ENCODE measurements around the gene CD74. TPM values are rescaled to one million over a fixed set of nuclear protein-coding genes. Genes with fewer than 3 reads are reported as not detected.

CD74 gene
- total RNA-seq, 1 experiment from 2014 or later = 12.7 TPM

GRCh38 chr5:150363185-150363584 lies 49.5 kb downstream of the CD74 start:
- no TSS peak for BruUV-seq (replicated peaks)
- in situ Hi-C loops (cut with HindIII; ENCODE audit: low pct_unique_long_range_greater_than_20kb, low sequenced_read_pairs) (no loop called here), intact Hi-C loops (cut with micrococcal nuclease; ENCODE audit: unreplicated experiment) (no loop called here)
- Histone ChIP-seq H3K27ac (ENCODE audit: low read length) (no peak overlapping the region), H3K4me3 (ENCODE audit: low read depth in 2 of 2, low read length in 2 of 2) (no peak overlapping the region), H3K36me3 (ENCODE audit: control insufficient read depth, insufficient read depth, low read length) (peaks cover 24% of the 10 kb centered on the region), H3K9me3 (ENCODE audit: control insufficient read depth, insufficient read depth, low read depth, low read length) (no peaks in the 10 kb centered on the region), H3K4me1 (ENCODE audit: control insufficient read depth, insufficient read depth, low read length) (no peaks in the 10 kb centered on the region; the same call in 1 of the 2 replicates), H3K27me3 (ENCODE audit: control insufficient read depth, insufficient read depth, low read length) (no peaks in the 10 kb centered on the region)
- TF ChIP-seq TCF7L2 (IDR thresholded peaks at IDR 0.05; ENCODE audit: low read depth, low read length) = no peak
- no peak for TF ChIP-seq SIN3A (IDR thresholded peaks at IDR 0.05; ENCODE audit: borderline replicate concordance, insufficient read depth, low read depth, low read length)
- no peak for TF ChIP-seq REST (IDR thresholded peaks at IDR 0.05; ENCODE audit: insufficient read depth in 1 of 2, low read depth in 2 of 2, low read length in 1 of 2)
- no peak for TF ChIP-seq POLR2AphosphoS5 (IDR thresholded peaks at IDR 0.05; ENCODE audit: low read depth, low read length)
- TF ChIP-seq, protein P1, sequence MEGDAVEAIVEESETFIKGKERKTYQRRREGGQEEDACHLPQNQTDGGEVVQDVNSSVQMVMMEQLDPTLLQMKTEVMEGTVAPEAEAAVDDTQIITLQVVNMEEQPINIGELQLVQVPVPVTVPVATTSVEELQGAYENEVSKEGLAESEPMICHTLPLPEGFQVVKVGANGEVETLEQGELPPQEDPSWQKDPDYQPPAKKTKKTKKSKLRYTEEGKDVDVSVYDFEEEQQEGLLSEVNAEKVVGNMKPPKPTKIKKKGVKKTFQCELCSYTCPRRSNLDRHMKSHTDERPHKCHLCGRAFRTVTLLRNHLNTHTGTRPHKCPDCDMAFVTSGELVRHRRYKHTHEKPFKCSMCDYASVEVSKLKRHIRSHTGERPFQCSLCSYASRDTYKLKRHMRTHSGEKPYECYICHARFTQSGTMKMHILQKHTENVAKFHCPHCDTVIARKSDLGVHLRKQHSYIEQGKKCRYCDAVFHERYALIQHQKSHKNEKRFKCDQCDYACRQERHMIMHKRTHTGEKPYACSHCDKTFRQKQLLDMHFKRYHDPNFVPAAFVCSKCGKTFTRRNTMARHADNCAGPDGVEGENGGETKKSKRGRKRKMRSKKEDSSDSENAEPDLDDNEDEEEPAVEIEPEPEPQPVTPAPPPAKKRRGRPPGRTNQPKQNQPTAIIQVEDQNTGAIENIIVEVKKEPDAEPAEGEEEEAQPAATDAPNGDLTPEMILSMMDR (IDR thresholded peaks at IDR 0.05) = no peak
- POLR2A ChIA-PET = no interaction called here
- CTCF ChIA-PET = no interaction called here
- DNase-seq (ENCODE audit: low read depth, low spot score) (no peak), ATAC-seq (no peak)

GRCh38 chr5:150361301-150361700 lies 51.4 kb downstream of the CD74 start:
- H3K9me3 ChIP-seq (ENCODE audit: control insufficient read depth, insufficient read depth, low read depth, low read length) = no peaks in the 10 kb centered on the region
- ChIA-PET POLR2A (no interaction called here), CTCF (interaction anchor here (0.5 kb wide), 1 partner anchor 19 kb away, joined by 3 read pairs; no protein-coding TSS in a partner anchor)

More at GRCh38 chr5:150361301-150361700, 51.4 kb downstream of the CD74 start:
- H3K27me3 ChIP-seq (ENCODE audit: control insufficient read depth, insufficient read depth, low read length) = no peaks in the 10 kb centered on the region
- peaks cover 23% of the 10 kb centered on the region for H3K36me3 ChIP-seq (ENCODE audit: control insufficient read depth, insufficient read depth, low read length)
- intact Hi-C loops (cut with micrococcal nuclease; ENCODE audit: unreplicated experiment) (no loop called here), in situ Hi-C loops (cut with HindIII; ENCODE audit: low pct_unique_long_range_greater_than_20kb, low sequenced_read_pairs) (no loop called here)
- DNase-seq (ENCODE audit: low read depth, low spot score) (no peak), ATAC-seq (no peak)
- no TSS peak for BruUV-seq (replicated peaks)
- H3K4me3 ChIP-seq (ENCODE audit: low read depth in 2 of 2, low read length in 2 of 2) = no peak overlapping the region
- TF ChIP-seq POLR2AphosphoS5 (IDR thresholded peaks at IDR 0.05; ENCODE audit: low read depth, low read length) (no peak), SIN3A (IDR thresholded peaks at IDR 0.05; ENCODE audit: borderline replicate concordance, insufficient read depth, low read depth, low read length) (no peak), TCF7L2 (IDR thresholded peaks at IDR 0.05; ENCODE audit: low read depth, low read length) (no peak), REST (IDR thresholded peaks at IDR 0.05; ENCODE audit: insufficient read depth in 1 of 2, low read depth in 2 of 2, low read length in 1 of 2) (no peak)
- TF ChIP-seq, protein P1 (IDR thresholded peaks at IDR 0.05) = no peak
- H3K27ac ChIP-seq (ENCODE audit: low read length) = no peak overlapping the region
- H3K4me1 ChIP-seq (ENCODE audit: control insufficient read depth, insufficient read depth, low read length) = no peaks in the 10 kb centered on the region; the same call in 1 of the 2 replicates
